ENCODE data around the gene CD3D.
"Not testable (repeated sequence)": the region's sequence is repeated elsewhere in the genome, so short reads cannot be mapped to it uniquely, and the experiment has no call there.

Gene CD3D

DNA sequence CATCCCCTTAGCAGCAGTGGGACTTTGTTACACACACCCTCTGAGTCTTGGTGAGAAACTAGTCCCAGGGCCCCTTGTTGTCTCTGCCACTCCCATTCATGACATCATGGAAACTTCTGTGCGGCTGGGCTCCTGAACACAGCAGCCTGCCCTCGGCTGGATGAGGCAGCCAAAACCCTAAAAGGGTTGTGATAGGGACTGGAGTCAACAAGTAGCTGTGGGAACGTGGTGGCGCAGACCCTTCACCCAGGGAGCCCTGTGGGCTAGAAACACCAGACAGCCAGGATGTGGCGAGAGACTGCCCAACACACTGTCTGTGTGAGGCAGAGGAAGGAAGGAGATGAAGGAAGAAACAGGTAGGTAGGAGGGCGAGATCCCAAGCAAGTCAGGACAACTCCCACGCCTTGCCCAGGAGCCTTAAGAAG, 3.9 kb downstream of the CD3D start:
- peak in 1 of 4 experiments; percentile 11 for DNase-seq

DNA sequence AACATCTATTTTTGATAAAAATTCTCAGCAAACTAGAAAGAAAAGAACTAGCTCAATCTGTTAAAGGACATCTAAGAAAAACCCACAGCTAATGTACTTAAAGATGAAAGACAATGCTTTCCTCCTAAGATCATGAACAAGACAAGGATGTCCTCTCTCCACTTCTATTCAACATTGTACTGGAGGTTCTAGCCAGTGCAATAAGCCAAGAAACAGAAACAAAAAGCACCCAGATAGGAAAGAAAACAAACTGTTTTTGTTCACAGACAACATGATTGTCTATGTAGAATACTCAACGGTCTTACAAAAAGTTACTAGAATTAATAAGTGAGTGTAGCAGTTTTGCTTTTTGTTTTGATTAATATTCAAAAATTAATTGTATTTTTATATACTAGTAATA, 7.8 kb downstream of the CD3D start:
- DNase-seq: no peak

DNA sequence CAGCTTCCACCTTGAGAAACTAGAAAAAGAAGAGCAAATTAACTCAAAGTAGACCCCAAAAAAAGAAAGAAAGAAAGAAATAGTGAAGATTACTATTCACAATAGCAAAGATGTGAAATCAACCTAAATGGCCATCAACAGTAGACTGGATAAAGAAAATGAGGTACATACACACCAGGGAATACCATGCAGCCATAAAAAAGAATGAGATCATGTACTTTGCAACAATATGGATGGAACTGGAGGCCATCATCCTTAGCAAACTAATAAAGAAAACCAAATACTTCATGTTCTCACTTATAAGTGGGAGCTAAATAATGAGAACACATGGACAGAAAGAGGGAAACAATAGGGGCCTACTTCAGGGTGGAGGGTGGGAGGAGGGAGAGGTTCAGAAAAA, 13.8 kb downstream of the CD3D start:
- no peak for DNase-seq

DNA sequence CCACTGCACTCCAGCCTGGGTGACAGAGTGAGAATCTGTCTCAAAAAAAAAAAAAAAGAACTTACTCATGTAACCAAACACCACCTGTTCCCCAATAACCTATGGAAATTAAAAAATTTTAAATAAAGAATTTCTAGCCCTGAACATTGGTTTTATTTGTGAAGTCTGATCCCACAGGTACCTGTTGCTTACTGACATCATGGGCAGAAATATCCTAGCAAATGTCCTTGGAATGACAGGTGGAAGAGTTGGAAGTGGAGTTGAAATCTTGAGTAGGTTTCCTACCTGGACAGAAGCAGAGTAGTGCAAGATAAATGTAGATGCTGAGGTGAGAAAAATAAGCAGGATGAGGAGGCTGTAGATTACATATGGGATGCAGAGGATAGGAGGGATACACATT, 17.2 kb downstream of the CD3D start:
- DNase-seq: no peak

DNA sequence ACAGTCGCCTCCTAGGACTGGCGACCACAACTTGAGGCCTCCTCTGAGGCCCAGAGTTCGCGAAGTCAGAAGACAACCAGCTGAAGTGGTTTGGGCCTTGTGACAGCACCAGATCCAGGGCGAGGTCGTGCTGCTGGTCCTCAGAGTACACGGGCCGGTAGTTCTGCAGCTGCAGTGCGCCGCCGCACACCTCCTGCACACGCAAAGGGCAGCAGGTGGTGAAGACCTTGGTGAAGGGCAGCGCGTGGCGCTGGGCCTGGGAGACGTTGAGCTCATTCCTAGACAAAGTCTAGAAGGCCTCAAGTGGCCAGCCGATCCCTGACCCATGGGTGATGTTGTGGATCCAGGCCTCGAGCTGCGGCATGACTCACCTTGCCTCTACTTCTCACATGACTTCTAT, 19.8 kb downstream of the CD3D start:
- no peak for DNase-seq

DNA sequence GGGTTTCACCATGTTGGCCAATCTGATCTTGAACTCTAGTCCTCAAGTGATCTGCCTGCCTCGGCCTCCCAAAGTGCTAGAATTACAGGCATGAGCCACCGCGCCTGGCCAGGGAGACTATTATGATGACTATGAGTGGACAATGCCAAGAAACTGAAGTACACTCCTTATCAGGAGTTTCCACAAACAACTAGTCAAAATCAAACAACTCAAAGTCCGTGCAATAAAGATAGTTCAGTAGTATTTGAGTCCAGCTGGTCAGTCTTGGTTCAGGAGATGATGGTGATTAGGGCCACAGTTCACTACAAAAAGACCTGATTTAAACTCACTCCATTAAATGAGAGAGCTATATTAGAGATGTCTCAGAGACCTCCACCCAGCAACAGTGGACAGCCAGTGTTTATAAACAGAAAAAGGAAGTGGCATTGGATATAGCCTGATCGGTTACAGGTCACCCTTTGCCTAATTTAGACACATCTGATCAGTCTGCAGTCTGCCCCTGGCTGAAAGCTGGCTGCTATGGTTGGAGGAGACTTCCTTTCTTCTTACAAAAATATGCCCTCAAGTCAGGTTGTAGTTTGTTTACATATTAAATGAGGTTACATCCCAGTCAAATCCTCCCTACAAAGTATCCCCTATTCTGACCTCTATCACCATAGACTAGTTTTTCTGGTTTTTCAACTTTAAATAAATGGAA, 21.0 kb downstream of the CD3D start:
- DNase-seq: peak; percentile 29 to 68 (median 62)

DNA sequence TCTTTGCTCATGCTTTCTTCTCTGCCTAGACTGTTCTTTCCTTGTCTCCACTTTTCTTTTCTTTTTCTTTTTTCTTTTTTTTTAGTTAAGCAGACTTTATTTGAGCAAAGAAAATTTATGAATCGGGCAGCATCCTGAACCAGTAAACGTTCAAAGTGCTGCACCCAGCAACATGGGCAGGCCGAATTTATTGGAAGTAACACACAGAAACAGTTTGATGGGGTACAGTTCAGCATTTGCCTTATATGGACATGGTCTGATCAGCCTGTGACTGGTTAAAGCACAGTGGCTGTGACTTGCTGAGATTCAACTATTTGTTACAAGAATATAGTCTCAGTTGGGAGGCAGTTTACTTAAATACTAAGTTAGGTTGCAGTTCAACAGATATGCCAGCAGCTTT, 22.0 kb downstream of the CD3D start:
- DNase-seq: no peak

DNA sequence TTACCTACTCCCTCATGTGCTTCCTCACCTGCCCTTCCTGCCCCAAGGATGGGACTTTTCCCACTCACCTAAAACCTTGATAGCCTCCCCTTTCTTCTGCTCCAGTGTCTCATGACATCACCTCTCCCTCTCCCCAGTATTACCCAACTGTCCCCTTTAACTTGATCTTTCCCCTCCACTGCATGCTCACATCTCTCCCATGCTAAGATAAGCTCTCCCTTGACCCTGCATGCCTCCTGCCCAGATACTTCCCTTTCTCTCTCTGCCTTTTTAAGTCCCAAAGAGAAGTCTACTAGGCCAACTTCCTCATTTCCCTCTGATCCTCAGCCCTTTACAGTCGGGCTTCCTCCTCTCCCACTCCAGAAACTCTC, 23.2 kb downstream of the CD3D start:
- peak; percentile 80 to 96 (median 90) for DNase-seq

DNA sequence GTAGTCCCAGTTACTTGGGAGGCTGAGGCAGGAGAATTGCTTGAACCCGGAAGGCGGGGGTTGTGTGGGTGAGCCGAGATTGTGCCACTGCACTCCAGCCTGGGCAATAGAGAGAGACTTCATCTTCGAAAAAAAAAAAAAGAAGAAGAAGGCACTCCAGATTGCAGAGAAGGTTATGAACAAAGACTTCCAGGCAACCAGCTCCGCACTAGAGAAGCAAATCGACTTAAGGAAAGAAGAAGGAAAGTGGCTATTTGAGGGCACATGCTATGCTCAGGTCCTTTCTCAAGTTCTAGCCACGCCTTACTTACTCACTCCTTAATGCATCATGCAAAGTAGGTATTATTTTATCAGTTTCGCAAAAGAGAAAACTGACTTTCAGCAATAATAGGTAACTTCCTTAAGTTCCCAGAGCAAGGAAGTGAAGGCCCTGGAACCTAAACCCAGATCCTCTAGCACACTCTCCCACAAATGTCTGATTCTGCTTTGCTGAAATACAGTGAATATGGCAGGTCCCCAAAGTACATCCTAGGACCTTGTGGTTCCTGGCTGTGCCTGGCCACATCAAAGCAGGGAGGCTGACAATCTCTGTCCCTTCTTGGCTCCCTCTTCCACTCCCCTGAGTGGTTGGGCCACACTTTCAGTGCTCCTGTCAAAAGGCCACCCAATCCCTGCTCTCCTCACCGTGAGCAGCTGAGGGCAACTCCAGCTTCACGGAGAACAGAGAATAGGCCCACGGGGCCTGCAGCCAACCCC, 23.7 kb downstream of the CD3D start:
- DNase-seq: peak; percentile 69 to 90 (median 84)

DNA sequence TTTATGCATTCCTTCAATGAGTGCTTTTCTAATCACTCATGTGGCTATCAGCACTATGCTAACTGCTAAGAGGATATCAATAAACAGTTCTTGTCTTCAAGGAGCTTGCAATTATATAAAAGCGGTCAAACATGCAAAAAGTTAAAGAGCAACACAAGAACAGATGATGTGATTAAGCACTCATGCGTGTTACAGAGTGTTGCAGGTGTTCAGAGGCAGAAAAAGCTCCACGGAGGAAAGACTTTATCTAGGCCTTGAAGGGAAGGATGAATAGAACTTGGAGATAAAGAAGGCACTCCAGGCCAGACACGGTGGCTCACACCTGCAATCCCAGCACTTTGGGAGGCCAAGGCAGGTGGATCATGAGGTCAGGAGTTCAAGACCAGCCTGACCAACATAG, 24.4 kb downstream of the CD3D start:
- no peak for DNase-seq

DNA sequence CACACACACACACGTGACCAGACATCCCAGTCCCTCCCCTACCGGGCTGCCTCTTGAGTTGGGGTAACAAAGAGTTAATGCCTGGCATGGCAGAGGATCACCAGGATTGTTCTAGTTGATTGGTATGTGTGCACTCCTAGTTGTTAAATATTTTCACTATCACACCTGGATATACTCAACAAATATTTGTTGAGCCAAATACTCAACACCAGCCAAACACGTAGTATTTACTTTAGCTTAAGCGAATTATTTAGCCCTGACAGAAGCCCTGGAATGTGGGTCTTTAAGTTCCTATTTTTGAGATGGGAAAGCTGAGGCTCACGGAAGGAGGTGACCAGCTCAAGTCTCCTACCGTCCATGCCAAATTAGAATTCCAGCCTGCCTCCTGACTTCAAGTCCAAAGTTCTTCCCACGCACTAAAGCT, 27.5 kb downstream of the CD3D start:
- DNase-seq: no peak

DNA sequence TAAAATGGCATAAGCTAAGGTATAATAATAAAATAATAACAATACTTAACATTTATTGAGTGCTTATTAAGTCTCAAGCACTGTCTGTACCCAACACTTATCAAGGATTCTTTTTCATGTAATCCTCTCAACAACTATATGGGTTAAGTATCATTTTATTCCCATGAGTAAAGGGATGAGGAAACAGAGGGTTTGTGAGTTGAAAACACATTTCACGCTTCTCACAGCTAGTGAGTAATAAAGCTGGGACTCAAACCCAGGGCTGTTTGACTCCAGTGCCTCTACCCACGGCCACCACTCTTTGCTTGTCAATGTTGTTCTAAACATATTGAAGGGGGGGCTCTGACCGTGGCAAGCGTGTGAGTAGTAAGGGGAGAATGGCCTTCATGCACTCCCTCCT, 29.3 kb downstream of the CD3D start:
- DNase-seq: no peak

DNA sequence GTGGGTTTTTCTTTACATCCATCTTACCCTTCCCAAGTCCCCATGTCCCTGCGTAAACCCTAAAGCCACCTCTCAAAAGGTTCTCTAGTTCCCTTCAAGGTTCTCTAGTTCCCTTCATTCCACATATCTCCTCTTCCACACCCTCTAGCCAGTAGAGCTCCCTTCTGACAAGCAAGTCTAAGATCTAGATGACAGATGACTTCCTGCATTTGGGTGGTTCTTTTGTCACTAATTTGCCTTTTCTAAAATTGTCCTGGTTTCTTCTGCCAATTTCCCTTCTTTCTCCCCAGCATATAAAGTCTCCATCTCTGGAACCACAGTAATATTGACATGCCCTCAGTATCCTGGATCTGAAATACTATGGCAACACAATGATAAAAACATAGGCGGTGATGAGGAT, 30.2 kb downstream of the CD3D start:
- DNase-seq: no peak

DNA sequence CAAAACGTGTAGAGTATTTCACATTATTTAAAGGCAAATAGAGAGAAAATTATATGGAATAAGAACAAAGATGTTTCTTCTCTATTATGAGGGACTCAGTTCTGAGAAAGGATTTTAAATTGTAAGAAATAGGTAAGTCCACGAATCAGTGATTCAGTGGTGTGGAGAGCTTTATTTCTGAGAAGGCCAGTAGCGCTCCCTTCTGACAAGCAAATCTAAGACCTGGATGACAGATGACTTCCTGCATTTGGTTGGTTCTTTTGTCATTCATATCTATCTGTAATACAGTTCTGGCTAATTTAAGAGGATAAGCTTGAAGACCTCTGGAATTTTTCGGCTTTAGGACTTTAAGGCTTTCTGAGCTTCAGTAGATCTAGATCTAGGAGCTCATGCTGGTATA, 31.0 kb downstream of the CD3D start:
- no peak for DNase-seq

DNA sequence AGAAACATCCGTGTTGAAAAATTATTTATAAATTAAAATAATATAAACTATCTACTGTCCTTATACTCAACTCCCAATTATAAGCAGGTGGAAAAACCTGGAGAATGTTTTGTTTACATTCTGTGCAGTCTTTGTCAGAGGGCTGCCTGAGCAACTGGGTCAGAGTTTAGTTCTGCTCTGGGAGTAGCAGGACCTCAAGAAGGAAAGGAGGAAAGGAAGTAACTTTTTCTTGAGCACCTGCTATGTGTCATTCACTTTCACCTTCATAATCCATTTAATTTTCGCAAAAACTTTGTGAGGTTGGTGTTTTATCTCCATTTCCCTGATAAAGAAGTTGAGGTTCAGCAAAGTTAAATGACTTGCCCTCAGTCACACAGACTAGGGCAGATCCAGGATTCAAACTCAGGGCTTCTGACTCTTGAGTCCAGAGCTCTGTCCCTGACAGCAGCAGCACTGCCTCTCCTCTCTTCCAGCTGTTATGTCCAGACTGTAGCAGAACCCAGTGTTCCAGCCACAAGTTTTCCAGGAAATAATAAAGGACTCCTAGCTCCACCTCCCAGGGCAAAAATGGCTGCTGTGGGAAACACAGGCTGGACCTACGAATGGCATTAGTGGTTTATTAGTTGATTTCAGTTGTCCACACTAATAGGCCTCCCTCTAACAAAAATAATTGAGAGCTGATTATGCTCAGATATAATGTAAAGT, 31.6 kb downstream of the CD3D start:
- DNase-seq: no peak

DNA sequence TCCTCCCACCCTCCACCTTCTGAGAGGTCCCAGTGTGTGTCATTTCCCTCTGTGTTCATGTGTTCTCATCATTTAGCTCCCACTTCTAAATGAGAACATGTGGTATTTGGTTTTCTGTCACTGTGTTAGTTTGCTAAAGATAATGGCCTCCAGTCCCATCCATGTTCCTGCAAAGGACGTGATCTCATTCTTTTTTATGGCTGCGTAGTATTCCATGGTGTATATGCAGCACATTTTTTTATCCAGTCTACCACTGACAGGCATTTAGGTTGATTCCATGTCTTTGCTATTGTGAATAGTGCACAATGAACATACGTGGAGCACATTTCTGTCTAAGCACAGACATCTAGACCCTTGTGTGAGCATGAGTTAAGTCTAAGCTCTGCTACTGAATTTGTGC, 32.2 kb downstream of the CD3D start:
- no peak for DNase-seq

DNA sequence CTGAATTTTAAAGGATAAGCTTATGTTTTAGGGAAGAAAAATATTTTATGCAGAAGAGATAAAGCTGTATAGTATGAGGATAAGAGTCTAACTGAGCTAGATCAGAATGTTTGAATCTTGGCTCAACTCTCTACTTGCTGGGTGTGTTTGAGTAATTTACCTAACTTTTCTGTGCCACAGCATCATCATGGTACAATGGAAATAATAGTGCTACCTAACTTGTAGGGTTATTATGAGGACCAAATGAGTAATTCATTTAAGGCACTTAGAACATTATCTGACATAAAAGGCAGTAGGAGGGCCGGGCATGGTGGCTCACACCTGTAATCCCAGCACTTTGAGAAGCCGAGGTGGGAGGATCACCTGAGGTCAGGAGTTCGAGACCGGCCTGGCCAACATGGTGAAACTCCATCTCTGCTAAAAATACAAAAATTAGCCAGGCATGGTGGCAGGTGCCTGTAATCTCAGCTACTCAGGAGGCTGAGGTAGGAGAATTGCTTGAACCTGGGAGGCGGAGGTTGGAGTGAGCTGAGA, 33.4 kb downstream of the CD3D start:
- DNase-seq: not testable (repeated sequence)

DNA sequence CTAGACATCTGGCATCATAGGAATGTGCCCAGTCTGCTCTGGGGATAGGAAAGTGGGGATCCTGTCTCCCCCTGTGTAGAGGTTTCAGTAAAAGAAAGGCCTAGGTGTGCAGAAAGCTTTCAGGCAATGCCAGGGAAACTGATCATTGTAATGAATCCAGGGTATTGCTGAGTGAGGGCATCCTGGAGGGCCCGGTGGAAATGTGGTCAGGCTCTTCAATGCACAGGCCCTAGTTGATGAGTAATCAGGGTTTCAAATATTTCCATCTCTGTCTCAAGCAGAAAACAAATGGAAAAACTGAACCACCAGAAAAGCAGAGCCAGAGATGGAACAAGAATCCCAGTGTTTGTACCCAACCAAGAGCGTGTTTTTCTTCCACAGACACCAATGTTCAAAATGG, 35.9 kb downstream of the CD3D start:
- no peak for DNase-seq

DNA sequence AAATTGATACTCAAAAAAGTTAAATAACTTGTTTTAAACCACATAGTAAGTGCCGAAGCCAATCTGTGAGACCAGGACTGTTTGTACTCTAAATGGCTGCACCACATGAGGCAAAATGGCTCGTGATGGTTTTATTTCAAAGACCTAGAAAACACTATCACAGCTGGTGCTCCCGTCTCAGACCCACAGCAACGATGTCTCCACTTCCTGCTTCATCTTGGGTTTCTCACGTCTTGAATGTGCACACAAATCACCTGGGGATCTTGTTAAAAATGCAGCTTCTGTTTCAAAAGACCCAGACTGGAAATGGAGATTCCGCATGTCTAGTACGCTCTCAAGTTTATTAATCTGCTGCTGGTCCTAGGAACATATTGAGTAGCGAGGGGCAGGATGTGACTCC, 36.8 kb downstream of the CD3D start:
- no peak for DNase-seq

DNA sequence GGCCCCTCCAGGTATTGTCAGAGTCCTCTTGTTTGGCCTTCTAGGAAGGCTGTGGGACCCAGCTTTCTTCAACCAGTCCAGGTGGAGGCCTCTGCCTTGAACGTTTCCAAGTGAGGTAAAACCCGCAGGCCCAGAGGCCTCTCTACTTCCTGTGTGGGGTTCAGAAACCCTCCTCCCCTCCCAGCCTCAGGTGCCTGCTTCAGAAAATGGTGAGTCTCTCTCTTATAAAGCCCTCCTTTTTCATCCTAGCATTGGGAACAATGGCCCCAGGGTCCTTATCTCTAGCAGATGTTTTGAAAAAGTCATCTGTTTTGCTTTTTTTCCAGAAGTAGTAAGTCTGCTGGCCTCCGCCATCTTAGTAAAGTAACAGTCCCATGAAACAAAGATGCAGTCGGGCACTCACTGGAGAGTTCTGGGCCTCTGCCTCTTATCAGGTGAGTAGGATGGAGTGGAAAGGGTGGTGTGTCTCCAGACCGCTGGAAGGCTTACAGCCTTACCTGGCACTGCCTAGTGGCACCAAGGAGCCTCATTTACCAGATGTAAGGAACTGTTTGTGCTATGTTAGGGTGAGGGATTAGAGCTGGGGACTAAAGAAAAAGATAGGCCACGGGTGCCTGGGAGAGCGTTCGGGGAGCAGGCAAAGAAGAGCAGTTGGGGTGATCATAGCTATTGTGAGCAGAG, 37.8 kb downstream of the CD3D start, which contains the start of gene CD3E:
Gene CD3E (plus strand): TSS at position 163 of the 681 bp plus-strand sequence. CDS start 223 bp downstream, at position 386.
- no peak for DNase-seq

DNA sequence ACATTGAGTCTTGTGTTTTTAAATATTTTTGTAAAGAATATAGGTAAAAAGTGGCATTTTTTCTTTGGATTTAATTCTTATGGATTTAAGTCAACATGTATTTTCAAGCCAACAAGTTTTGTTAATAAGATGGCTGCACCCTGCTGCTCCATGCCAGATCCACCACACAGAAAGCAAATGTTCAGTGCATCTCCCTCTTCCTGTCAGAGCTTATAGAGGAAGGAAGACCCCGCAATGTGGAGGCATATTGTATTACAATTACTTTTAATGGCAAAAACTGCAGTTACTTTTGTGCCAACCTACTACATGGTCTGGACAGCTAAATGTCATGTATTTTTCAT, 38.3 kb downstream of the CD3D start:
- DNase-seq: no peak

DNA sequence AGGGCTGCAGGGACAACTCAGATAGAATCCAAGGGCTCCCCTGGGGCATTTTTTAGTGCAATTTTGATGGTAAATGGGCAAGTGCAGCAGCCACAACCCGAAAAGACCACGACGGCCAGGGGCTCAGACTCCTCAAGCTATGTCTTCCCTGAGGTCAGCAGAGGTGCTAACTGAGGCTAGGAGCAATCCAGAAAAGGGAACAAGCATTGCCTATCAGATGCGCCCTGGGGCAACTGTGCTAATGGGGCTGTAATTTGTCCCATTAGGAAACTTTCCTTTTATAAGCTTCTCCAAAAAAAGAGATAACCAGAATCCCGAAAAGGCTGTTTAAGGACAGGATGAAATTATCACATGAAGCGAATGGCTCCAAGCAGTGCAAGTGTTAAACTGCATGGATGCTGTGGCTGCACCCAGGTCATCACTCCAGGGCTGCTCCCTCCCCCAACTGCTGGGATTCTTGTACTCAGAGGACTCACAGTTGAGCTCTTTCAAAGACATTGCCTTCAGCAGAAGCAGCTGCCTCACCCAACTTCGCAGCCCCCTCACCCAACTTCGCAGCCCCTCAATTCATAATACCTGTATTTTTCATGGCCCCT, 40.8 kb downstream of the CD3D start:
- DNase-seq: no peak

Measured in suppressor macrophage (primary cell).